HG02938 (cell line): ENCODE results near the gene ASTN2.

Experiments
- ATAC-seq: cut with Tn5 transposase; IDR thresholded peaks from one replicate; pipeline ENCODE4 v1.9.1; 2021; ENCODE audit warnings: mild to moderate bottlenecking, moderate library complexity; ENCODE audit not compliant: unreplicated experiment

ASTN2 gene

GRCh38 chr9:116409638-116410037 is 1005.2 kb downstream of the ASTN2 start:
- ATAC-seq: no peak

GRCh38 chr9:116409129-116409528 is 1005.7 kb downstream of the ASTN2 start:
- no peak for ATAC-seq

GRCh38 chr9:116406469-116406868 is 1008.4 kb downstream of the ASTN2 start:
- no peak for ATAC-seq

GRCh38 chr9:116405321-116405720 is 1009.5 kb downstream of the ASTN2 start:
- ATAC-seq: peak; percentile 45

- no peak for ATAC-seq
Observed at GRCh38 chr9:116404228-116404627, 1010.6 kb downstream of the ASTN2 start.

GRCh38 chr9:116403171-116403570 is 1011.7 kb downstream of the ASTN2 start:
- no peak for ATAC-seq

- ATAC-seq: no peak
Observed at GRCh38 chr9:116395699-116396037, 1019.2 kb downstream of the ASTN2 start.

- no peak for ATAC-seq
Observed at GRCh38 chr9:116394894-116395698, 1019.8 kb downstream of the ASTN2 start.

- ATAC-seq: no peak
Observed at GRCh38 chr9:116394070-116394469, 1020.8 kb downstream of the ASTN2 start.

GRCh38 chr9:116393198-116393597 is 1021.7 kb downstream of the ASTN2 start:
- no peak for ATAC-seq

GRCh38 chr9:116391306-116391900 is 1023.5 kb downstream of the ASTN2 start:
- no peak for ATAC-seq

- peak; percentile 86 for ATAC-seq
Observed at GRCh38 chr9:116390303-116391228, 1024.3 kb downstream of the ASTN2 start.

- ATAC-seq: no peak
Observed at GRCh38 chr9:116389541-116390302, 1025.1 kb downstream of the ASTN2 start.

- peak; percentile 58 for ATAC-seq
Observed at GRCh38 chr9:116387934-116388698, 1026.7 kb downstream of the ASTN2 start.

- ATAC-seq: no peak
Observed at GRCh38 chr9:116383936-116384335, 1030.9 kb downstream of the ASTN2 start.

- ATAC-seq: no peak
Observed at GRCh38 chr9:116383133-116383532, 1031.7 kb downstream of the ASTN2 start.

- ATAC-seq: no peak
Observed at GRCh38 chr9:116382053-116382452, 1032.8 kb downstream of the ASTN2 start.

- no peak for ATAC-seq
Observed at GRCh38 chr9:116381350-116381749, 1033.5 kb downstream of the ASTN2 start.

GRCh38 chr9:116380496-116380995 is 1034.3 kb downstream of the ASTN2 start:
- peak; percentile 47 for ATAC-seq

GRCh38 chr9:116379821-116380220 is 1035.0 kb downstream of the ASTN2 start:
- no peak for ATAC-seq
